GM23248 (cell line): ENCODE measurements around the gene ATP6V1C2.

Experiments used
- EZH2 ChIP-seq: fragments of 200-600 bp; sonication (generic); IDR thresholded peaks from 2 replicates; pipeline ENCODE4 v1.6.1; 2018; ENCODE audit warnings: antibody characterized with exemption, mild to moderate bottlenecking; ENCODE audit not compliant: insufficient read depth, poor library complexity, severe bottlenecking
- EZH2phosphoT487 ChIP-seq: fragments of 200-600 bp; sonication (generic); IDR thresholded peaks from 2 replicates; pipeline ENCODE4 v1.6.1; 2018; ENCODE audit warnings: antibody characterized with exemption, moderate library complexity, mild to moderate bottlenecking, low read depth; ENCODE audit not compliant: insufficient read depth

GRCh38 chr2:10830641-10831399 is 109.4 kb downstream of the ATP6V1C2 start:
- no peak for TF ChIP-seq EZH2phosphoT487
- no peak for TF ChIP-seq EZH2
